ENCODE measurements around the gene PALS1.

- TF ChIP-seq EZH2phosphoT487 (IDR thresholded peaks at IDR 0.05; ENCODE audit: low read length) (no peak), CTCF (IDR thresholded peaks at IDR 0.05; ENCODE audit: low read length) (no peak)
These were observed 3.6 kb upstream of the PALS1 start for GRCh38 chr14:67237591-67237990.
